Activated T-helper 17 cell treated with anti-CD3 and anti-CD28 coated beads, Interleukin-2, amount 50 U/mL, for 72 hours (primary cell): ENCODE data around the gene RMI2. TPM values are rescaled to one million over a fixed set of nuclear protein-coding genes. Genes with fewer than 3 reads are reported as not detected.
"Not testable (repeated sequence)": the region's sequence is repeated elsewhere in the genome, so short reads cannot be mapped to it uniquely, and the experiment has no call there.

Experiments used
- ATAC-seq: fragments of 150-1000 bp; cut with Tn5 transposase; replicated peaks from 2 replicates; pipeline ENCODE4 v1.10.0; 2021; ENCODE audit warnings: mild to moderate bottlenecking, moderate library complexity
- H3K27ac Mint-ChIP-seq: one replicate; pipeline ENCODE4 v1.8.0; 2022; ENCODE audit warnings: mixed read lengths
- H3K27me3 Mint-ChIP-seq: one replicate; pipeline ENCODE4 v1.8.0; 2022; ENCODE audit warnings: mixed read lengths
- H3K36me3 Mint-ChIP-seq: one replicate; pipeline ENCODE4 v1.8.0; 2022; ENCODE audit warnings: low read depth, mild to moderate bottlenecking, mixed read lengths
- H3K4me1 Mint-ChIP-seq: one replicate; pipeline ENCODE4 v1.8.0; 2022; ENCODE audit warnings: mixed read lengths
- H3K4me3 Mint-ChIP-seq: one replicate; pipeline ENCODE4 v1.8.0; 2022; ENCODE audit warnings: mild to moderate bottlenecking, mixed read lengths
- H3K9me3 Mint-ChIP-seq: one replicate; pipeline ENCODE4 v1.8.0; 2022; ENCODE audit warnings: mixed read lengths
- total RNA-seq, 2 donors: library from RNA; stranded (reverse); gene quantifications; one replicate each; pipeline ENCODE4 v1.2.3, GENCODE V29; 2022

RMI2 gene
- 10 to 100 TPM; 31.6 to 34.3 TPM for total RNA-seq

DNA sequence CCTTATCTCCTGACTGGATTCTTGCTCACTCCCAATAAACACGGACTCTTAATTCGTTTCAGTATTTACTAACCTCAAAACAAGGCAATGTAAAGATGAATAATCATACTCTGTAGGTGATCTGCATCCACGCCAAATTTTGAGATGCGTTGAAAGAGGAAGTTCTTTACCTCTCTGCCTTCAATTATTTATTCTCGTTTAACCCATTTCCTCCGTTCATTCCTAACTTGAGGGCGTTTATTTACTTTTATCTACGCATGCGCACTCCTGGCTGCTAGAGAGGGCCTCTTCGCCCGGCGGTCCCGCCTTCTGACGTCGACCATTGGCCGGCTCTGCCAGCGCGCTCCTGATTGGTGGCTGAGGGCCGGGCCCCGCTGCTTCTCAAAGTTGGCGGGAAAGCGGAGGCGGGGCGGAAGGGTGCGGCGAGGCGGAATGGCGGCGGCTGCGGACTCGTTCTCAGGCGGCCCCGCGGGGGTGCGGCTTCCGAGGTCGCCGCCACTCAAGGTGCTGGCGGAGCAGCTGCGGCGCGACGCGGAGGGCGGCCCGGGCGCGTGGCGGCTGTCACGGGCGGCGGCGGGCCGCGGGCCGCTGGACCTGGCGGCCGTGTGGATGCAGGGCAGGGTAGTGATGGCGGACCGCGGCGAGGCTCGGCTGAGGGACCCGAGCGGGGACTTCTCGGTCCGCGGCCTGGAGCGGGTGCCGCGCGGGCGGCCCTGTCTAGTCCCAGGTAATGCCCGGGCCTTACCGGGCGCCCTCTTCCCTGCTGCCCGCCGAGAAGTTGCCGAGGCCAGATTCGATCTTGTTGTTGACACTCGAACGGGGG lies at the start of gene RMI2:
Gene RMI2, plus strand, starts transcription at position 420 of the 823 bp plus-strand sequence. Its CDS starts 13 bp downstream, at position 433.
- peak within 1 kb of the TSS; percentile 93 for H3K4me3 Mint-ChIP-seq
- H3K9me3 Mint-ChIP-seq: no peaks in the 10 kb centered on the region
- peak within 1 kb of the TSS; percentile 88 for H3K27ac Mint-ChIP-seq
- peaks cover 10% of the 10 kb centered on the region for H3K36me3 Mint-ChIP-seq
- peak; percentile 99 for ATAC-seq
- H3K27me3 Mint-ChIP-seq: no peaks in the 10 kb centered on the region
- H3K4me1 Mint-ChIP-seq: peaks cover 24% of the 10 kb centered on the region

DNA sequence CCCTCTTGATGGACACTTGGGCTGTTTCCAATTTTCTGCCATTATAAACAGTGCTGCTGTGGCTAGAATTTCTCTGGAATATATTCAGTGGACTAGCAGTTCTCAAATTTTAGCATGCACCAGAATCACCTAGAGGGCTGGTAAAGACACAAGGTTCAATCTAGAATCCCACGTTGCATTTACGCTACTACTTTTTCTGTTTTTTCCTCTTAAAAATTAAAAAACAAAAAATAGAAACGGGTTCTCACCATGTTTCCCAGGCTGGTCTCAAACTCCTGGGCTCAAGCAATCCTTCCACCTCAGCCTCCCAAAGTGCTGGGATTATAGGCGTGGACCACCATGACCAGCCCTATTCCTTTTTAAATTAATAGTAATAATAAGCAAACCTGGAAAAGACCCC lies 49.6 kb upstream of the RMI2 start:
- H3K27me3 Mint-ChIP-seq: peaks cover 8% of the 10 kb centered on the region
- H3K9me3 Mint-ChIP-seq: no peaks in the 10 kb centered on the region
- H3K4me3 Mint-ChIP-seq: no peak overlapping the region
- no peak overlapping the region for H3K27ac Mint-ChIP-seq
- no peak for ATAC-seq
- no peaks in the 10 kb centered on the region for H3K36me3 Mint-ChIP-seq
- peaks cover 10% of the 10 kb centered on the region for H3K4me1 Mint-ChIP-seq

DNA sequence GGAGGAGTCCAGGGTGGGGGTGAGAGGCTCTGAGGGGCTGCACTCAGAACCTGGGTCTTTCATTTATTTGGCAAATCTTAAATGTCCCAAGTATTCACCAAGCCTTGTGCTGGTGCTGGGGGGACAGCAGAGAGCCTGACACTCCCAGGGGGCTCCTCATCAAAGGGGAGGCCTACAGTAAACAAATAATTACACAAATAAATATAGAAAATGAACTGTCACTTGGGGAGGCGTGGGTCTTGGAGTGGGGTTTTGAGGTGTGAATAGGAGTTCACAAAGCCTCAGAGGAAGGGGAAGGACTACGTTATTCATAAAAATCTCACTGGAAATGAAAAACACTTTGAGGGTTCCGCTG lies 48.9 kb upstream of the RMI2 start:
- no peak overlapping the region for H3K4me3 Mint-ChIP-seq
- no peaks in the 10 kb centered on the region for H3K36me3 Mint-ChIP-seq
- no peak overlapping the region for H3K27ac Mint-ChIP-seq
- ATAC-seq: no peak
- no peaks in the 10 kb centered on the region for H3K9me3 Mint-ChIP-seq
- H3K4me1 Mint-ChIP-seq: peaks cover 10% of the 10 kb centered on the region
- peaks cover 8% of the 10 kb centered on the region for H3K27me3 Mint-ChIP-seq

DNA sequence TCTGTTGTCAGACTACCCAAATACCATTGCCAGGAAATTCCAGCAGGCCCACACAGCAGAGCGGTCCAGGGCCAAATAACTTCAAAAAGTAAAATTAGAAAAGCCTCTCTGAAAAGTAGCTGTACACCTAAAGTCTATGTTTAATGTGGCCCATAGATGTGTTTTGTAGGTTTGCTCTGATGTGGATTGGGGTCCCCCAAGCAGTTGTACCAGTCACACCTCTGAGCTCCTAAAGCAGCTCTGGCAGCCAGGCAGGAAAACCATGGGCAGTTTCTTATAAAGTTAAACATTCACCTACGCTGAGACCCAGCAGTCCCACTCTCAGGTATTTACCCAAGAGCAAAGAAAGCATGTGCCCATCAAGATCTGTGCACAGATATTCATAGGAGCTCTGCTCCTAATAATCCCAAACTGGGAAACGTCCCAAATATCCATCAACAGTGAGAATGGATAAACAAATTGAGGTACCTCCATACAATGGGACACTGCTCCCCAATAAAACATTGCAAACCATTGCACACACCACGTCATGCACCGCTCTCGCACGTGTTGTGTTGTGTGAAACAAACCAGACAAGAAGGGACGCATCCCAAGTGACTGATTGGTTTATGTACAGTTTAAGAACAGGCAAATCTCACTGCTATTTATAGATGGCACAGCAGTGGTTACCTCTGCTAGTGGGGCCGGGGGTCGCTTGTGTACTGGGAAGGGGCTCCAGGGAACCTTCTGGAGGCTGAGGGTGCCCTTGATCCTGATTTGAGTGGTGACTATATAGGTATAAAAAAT lies 48.4 kb upstream of the RMI2 start:
- ATAC-seq: peak; percentile 22
- Mint-ChIP-seq H3K36me3 (no peaks in the 10 kb centered on the region), H3K27ac (no peak overlapping the region), H3K9me3 (no peaks in the 10 kb centered on the region), H3K4me3 (peak overlapping the region; percentile 58), H3K27me3 (peaks cover 4% of the 10 kb centered on the region), H3K4me1 (peaks cover 10% of the 10 kb centered on the region)

DNA sequence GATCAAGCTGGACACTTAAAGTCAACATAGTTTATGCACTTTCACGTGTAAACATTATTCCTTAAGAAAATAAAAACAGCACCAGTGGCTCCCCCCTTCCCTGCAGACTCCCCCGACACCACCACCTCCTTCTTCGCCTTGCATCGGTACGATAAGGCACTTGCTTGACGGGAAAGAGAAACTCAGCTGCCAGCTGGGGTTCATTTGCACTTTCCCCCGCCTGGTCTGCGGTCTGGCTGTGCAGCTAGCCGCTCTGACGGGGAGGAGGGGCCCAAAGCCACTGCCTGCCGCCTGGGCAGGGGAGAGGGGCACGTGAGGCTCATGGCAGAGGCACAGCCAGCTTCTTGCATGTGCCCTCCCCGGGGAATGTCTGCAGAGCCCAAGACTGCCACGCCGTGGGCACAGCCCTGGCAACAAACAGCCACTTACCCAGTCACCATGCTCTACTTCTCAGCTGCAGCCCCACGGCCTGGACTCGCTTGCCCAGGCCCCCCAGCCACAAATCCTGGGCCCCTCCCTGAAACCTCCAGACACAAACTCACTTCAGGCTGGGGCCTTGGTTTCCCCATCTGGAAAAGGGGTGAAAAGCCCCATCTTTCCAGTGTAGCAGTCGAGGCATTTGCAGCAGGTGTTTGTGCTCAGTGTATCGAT lies 47.6 kb upstream of the RMI2 start:
- H3K4me1 Mint-ChIP-seq: peaks cover 10% of the 10 kb centered on the region
- H3K36me3 Mint-ChIP-seq: no peaks in the 10 kb centered on the region
- ATAC-seq: peak; percentile 90
- H3K9me3 Mint-ChIP-seq: no peaks in the 10 kb centered on the region
- peaks cover 4% of the 10 kb centered on the region for H3K27me3 Mint-ChIP-seq
- H3K27ac Mint-ChIP-seq: no peak overlapping the region
- peak overlapping the region; percentile 58 for H3K4me3 Mint-ChIP-seq

DNA sequence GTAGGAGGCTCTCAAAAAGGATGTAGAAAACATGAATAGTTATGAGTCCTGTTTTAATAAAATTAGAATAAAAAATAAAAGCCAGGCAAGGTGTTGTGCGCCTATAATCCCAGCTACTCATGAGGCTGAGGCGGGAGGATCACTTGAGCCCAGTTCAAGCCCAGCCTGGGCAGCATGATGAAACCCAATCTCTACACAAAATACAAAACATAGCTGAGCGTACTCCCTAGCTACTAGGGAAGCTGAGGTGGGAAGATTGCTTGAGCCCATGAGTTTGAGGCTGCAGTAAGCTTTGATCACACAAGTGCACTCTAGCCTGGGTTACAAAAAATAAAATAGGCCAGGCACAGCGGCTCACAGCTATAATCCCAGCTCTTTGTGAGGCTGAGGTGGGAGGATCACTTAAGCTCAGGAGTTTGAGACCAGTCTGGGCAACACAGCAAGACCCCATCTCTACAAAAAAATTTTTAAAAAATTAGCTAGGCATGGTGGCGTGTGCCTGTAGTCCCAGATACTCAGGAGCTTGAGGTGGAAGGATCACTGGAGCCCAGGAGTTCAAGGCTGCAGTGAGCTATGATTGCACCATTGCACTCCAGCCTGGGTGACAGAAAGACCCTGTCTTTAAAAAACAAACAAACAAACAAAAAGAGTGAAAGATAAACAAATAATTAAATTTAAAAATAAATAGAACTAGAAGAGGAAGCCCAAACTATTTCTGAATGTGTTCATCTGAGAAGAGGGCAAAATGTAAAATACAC lies 46.9 kb upstream of the RMI2 start:
- H3K27me3 Mint-ChIP-seq: no peaks in the 10 kb centered on the region
- H3K9me3 Mint-ChIP-seq: no peaks in the 10 kb centered on the region
- H3K4me3 Mint-ChIP-seq: peak overlapping the region; percentile 58
- H3K27ac Mint-ChIP-seq: no peak overlapping the region
- ATAC-seq: no peak
- H3K36me3 Mint-ChIP-seq: no peaks in the 10 kb centered on the region
- peaks cover 10% of the 10 kb centered on the region for H3K4me1 Mint-ChIP-seq

DNA sequence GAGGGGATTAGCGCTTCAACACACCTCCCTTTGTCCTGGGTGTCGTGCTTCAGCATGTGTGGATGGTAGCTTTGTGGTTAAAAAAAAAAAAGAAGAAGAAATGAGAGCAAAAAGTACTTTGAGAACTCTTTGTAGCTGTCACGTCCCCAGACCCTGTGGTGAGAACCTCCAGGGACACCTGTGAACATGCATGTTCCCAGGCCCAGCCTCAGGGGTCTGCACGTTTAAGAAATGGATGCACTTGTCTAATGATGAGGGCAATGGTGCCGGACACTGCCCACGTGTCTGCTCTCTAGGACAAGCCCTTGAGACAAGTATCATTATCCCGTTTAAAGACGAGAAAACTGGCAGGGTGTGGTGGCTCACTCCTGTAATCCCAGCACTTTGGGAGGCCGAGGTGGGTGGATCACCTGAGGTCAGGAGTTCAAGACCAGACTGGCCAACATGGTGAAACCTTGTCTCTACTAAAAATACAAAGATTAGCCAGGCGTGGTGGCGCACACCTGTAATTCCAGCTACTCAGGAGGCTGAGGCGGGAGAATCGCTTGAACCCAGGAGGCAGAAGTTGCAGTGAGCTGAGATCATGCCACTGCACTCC lies 46.2 kb upstream of the RMI2 start:
- H3K4me3 Mint-ChIP-seq, ATAC-seq, H3K4me1 Mint-ChIP-seq, H3K9me3 Mint-ChIP-seq, H3K27ac Mint-ChIP-seq, H3K27me3 Mint-ChIP-seq, H3K36me3 Mint-ChIP-seq: not testable (repeated sequence)

DNA sequence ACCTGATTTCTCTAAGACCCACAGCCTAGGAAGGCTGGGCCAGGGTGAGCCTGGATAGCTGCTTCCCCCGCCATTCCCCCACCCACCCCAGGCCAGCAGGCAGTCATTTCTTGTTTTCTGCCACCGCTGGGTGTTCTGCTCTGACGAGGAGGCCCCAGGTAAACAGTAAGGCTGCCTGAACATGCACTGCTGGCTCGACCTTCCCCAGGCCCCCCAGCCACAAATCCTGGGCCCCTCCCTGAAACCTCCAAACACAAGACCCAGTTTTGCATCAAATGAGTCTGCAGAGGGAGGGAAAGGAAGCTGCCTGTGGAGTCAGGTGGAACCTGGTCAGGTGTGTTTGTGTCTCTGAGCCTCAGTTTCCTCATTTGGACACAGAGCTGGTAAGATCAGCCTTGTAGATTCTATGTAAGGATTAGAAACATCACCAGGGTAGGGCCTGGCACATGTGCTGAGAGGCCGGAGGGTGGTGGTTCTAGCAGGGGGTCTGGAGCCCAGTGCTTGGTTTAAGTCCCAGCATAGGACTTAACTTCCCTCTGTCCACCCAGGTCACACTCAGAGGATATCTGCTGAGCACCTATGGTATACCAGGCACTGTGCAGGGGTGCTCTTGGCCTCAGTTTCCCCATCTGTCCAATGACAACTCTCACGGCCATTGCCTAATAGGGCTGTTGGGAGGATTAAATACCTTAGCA lies 45.2 kb upstream of the RMI2 start:
- Mint-ChIP-seq H3K27ac (no peak overlapping the region), H3K36me3 (no peaks in the 10 kb centered on the region), H3K27me3 (no peaks in the 10 kb centered on the region), H3K4me1 (peaks cover 10% of the 10 kb centered on the region), H3K9me3 (no peaks in the 10 kb centered on the region), H3K4me3 (no peak overlapping the region)
- no peak for ATAC-seq

DNA sequence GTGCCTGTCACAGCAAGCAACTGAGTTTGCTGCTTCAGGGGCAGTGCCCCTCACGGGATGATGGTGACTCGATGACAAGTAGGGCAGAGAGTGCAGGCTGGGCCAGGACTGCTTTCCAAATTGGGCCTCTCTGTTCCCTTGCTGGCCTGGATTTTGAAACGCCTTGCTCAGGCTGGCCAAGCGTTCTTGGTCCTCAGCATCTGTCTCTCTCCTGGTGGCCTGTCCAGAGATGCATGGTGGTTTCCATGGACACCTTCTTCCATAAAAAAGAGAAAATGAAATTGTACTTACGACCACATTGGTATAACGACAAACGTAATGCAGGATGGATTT lies 44.7 kb upstream of the RMI2 start:
- no peak for ATAC-seq
- H3K4me1 Mint-ChIP-seq: peaks cover 10% of the 10 kb centered on the region
- no peak overlapping the region for H3K4me3 Mint-ChIP-seq
- no peak overlapping the region for H3K27ac Mint-ChIP-seq
- no peaks in the 10 kb centered on the region for H3K9me3 Mint-ChIP-seq
- H3K27me3 Mint-ChIP-seq: no peaks in the 10 kb centered on the region
- no peaks in the 10 kb centered on the region for H3K36me3 Mint-ChIP-seq

DNA sequence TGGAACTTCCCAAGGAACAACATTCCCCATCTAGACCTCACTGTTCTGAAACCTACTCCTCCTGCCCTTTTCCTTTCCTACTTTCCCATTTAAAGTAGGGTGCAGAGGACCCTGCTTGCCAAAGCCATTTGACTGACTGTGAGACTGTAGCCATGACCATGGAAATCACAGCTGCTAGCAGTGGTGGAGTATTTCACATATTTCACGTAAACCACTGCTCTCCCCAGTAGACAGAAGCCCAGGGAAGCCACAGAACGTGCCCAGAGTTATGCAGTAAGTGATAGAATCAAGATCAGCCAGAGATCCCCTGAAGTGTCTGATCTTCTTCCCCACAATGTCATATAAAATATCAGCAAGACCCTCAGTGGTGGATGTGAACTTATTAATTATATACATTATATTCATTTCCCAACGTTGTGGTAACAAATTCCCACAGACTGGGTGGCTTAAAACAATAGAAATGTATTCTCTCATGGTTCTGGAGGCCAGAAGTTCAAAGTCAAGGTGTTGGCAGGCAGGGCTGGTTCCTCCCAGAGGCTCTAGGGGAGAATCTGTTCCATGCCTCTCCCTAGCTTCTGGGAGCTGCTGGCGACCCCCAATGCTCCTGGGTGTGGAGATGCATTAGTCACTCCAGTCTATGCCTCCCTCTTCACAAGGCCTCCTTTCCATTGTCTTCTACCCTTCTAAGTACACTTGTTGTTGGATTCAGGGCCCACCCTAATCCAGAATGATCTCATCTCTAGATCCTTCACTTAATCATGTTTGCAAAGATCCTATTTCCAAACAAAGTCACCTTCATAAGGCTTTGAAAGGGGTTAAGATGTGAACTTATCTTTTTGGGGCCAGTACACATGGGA lies 43.4 kb upstream of the RMI2 start:
- no peak overlapping the region for H3K4me3 Mint-ChIP-seq
- no peak for ATAC-seq
- H3K36me3 Mint-ChIP-seq: no peaks in the 10 kb centered on the region
- peaks cover 10% of the 10 kb centered on the region for H3K4me1 Mint-ChIP-seq
- no peak overlapping the region for H3K27ac Mint-ChIP-seq
- no peaks in the 10 kb centered on the region for H3K27me3 Mint-ChIP-seq
- no peaks in the 10 kb centered on the region for H3K9me3 Mint-ChIP-seq

DNA sequence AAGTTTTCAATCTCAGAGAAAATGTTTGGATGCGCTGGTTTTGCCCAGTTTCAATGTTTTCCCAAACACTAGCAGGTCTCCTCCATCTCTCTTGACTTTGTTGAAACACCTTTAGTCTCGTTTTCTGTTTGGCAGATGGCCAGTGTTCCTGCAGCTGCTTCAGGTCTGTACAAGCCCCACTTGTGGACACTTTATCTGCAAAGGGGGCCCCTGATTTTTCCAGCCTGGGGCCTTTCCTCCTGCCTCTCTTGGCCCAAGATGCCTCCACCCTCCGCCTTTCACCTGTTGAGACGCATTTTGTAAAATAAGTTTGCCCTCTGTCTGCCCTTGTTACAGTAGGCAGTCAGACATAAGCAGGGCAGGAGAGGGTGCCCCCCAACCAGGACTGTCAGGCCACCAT lies 42.3 kb upstream of the RMI2 start:
- Mint-ChIP-seq H3K9me3 (no peaks in the 10 kb centered on the region), H3K36me3 (no peaks in the 10 kb centered on the region), H3K4me3 (no peak overlapping the region), H3K27me3 (no peaks in the 10 kb centered on the region), H3K4me1 (peaks cover 6% of the 10 kb centered on the region), H3K27ac (no peak overlapping the region)
- no peak for ATAC-seq

DNA sequence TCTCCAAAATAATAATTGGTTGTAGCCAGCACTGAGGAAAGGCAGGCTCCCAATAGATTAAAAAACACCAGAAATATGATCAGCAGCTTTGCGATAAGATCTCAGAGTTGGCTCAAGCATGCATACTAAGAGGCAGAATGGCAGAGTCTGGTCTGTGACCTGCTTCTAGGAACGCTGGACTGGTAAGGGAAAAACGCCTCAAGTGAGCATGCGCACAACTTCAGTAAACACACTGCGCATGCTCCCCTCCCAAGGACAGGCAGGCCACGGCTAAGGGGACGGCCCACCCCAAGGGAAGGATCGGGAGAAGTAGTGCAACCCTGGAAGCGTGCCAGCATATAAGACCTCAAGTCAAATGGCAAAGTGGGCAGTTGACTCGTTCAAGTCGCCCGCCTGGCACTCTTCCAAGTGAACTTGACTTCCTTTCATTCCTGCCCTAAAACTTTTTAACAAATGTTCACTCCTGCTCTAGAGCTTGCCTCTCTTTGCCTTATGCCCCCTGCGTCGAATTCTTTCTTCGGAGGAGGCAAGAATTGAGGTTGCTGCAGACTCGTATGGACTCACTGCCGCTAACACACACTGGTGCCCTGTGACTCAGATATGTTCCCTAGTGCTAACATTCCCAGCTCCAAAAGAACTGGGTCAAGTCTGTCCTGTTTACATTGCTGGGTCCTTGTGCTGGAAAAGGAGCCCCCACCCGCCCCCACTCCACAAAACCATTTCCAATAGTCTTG lies 41.7 kb upstream of the RMI2 start:
- H3K36me3 Mint-ChIP-seq: no peaks in the 10 kb centered on the region
- H3K4me1 Mint-ChIP-seq: peaks cover 6% of the 10 kb centered on the region
- H3K27ac Mint-ChIP-seq: no peak overlapping the region
- ATAC-seq: no peak
- H3K9me3 Mint-ChIP-seq: no peaks in the 10 kb centered on the region
- H3K27me3 Mint-ChIP-seq: no peaks in the 10 kb centered on the region
- H3K4me3 Mint-ChIP-seq: no peak overlapping the region
